Measurements from ENCODE around the gene CCDC200. TPM values are rescaled to one million over a fixed set of nuclear protein-coding genes. Genes with fewer than 3 reads are reported as not detected.
A peak's percentile ranks its signal among the peaks of the same experiment; 100 is the strongest.
"Not testable (repeated sequence)": the region's sequence is repeated elsewhere in the genome, so short reads cannot be mapped to it uniquely, and the experiment has no call there.

The CCDC200 gene
- not detected in 2 replicates for polyA plus RNA-seq (2012; rRNA removed)
- polyA plus RNA-seq (2012; cell fraction: cytosol; rRNA removed), result 0.07 TPM in 1 of 2 replicates, not detected in the other
- 0.14 and 0.15 TPM in 2 replicates for polyA plus RNA-seq (2012; cell fraction: nucleus; rRNA removed)

- H3K9me3 ChIP-seq; H3F3A ChIP-seq (replicated peaks; ENCODE audit: insufficient read depth); H3K4me3 ChIP-seq (ENCODE audit: low read depth in 2 of 2, low read length in 1 of 2); H3K27ac ChIP-seq (ENCODE audit: low read depth in 2 of 2, low read length in 1 of 2); H3K4me2 ChIP-seq; DNase-seq; H3K79me2 ChIP-seq (ENCODE audit: insufficient read depth); H4K20me1 ChIP-seq (ENCODE audit: insufficient read depth); H3K36me3 ChIP-seq (replicated peaks in 1 of 2; ENCODE audit: control insufficient read depth in 1 of 2, insufficient read depth in 2 of 2, low read length in 1 of 2); H3K27me3 ChIP-seq (ENCODE audit: insufficient read depth); H3K4me1 ChIP-seq (ENCODE audit: control insufficient read depth in 1 of 2, insufficient read depth in 2 of 2, low read depth in 1 of 2, low read length in 1 of 2); H2AFZ ChIP-seq (ENCODE audit: low read depth); POLR2A ChIA-PET; H3K9ac ChIP-seq; CTCF ChIA-PET; H3K9me2 ChIP-seq: not testable (repeated sequence)
- no CpG with 5 or more reads among the region's 7 CpGs for WGBS (ENCODE audit: low lambda C conversion rate)
These were observed at the start of gene CCDC200 for GRCh38 chr17:43228020-43228782. Gene CCDC200, minus strand, starts transcription at chr17:43228623. Its CDS starts 69 bp downstream, at chr17:43228554.

- H3K27me3 ChIP-seq (ENCODE audit: insufficient read depth); H3K27ac ChIP-seq (ENCODE audit: low read depth in 2 of 2, low read length in 1 of 2); POLR2A ChIA-PET; CTCF ChIA-PET; H3K4me2 ChIP-seq; H3K9me2 ChIP-seq; H3F3A ChIP-seq (replicated peaks; ENCODE audit: insufficient read depth); H3K9me3 ChIP-seq; H3K36me3 ChIP-seq (replicated peaks in 1 of 2; ENCODE audit: control insufficient read depth in 1 of 2, insufficient read depth in 2 of 2, low read length in 1 of 2); H3K4me1 ChIP-seq (ENCODE audit: control insufficient read depth in 1 of 2, insufficient read depth in 2 of 2, low read depth in 1 of 2, low read length in 1 of 2); H3K79me2 ChIP-seq (ENCODE audit: insufficient read depth); DNase-seq; H2AFZ ChIP-seq (ENCODE audit: low read depth); H4K20me1 ChIP-seq (ENCODE audit: insufficient read depth); H3K4me3 ChIP-seq (ENCODE audit: low read depth in 2 of 2, low read length in 1 of 2); H3K9ac ChIP-seq: not testable (repeated sequence)
- no CpG with 5 or more reads among the region's 30 CpGs for WGBS (ENCODE audit: low lambda C conversion rate)
These were observed 44.5 kb upstream of the CCDC200 start for GRCh38 chr17:43272914-43273313.

- CTCF ChIA-PET; H3K36me3 ChIP-seq (replicated peaks in 1 of 2; ENCODE audit: control insufficient read depth in 1 of 2, insufficient read depth in 2 of 2, low read length in 1 of 2); H3K4me3 ChIP-seq (ENCODE audit: low read depth in 2 of 2, low read length in 1 of 2); DNase-seq; H3K27me3 ChIP-seq (ENCODE audit: insufficient read depth); POLR2A ChIA-PET; H2AFZ ChIP-seq (ENCODE audit: low read depth); H3K79me2 ChIP-seq (ENCODE audit: insufficient read depth); H3K27ac ChIP-seq (ENCODE audit: low read depth in 2 of 2, low read length in 1 of 2); H3K4me1 ChIP-seq (ENCODE audit: control insufficient read depth in 1 of 2, insufficient read depth in 2 of 2, low read depth in 1 of 2, low read length in 1 of 2); H3K9me2 ChIP-seq; H4K20me1 ChIP-seq (ENCODE audit: insufficient read depth); H3K9ac ChIP-seq; H3K9me3 ChIP-seq; H3K4me2 ChIP-seq; H3F3A ChIP-seq (replicated peaks; ENCODE audit: insufficient read depth): not testable (repeated sequence)
- 0 out of 2 replicates have a peak, but pooled peaks have one; percentile 20 for TF ChIP-seq ZBTB33 (IDR thresholded peaks at IDR 0.05; ENCODE audit: borderline replicate concordance, low read depth)
- WGBS (ENCODE audit: low lambda C conversion rate), result 36% methylated on average over 3 of the region's 12 CpGs
These were observed 44.1 kb upstream of the CCDC200 start for GRCh38 chr17:43272483-43272882.

GRCh38 chr17:43270552-43271504 lies 42.4 kb upstream of the CCDC200 start:
- H3K36me3 ChIP-seq (replicated peaks in 1 of 2; ENCODE audit: control insufficient read depth in 1 of 2, insufficient read depth in 2 of 2, low read length in 1 of 2); H3K27me3 ChIP-seq (ENCODE audit: insufficient read depth); DNase-seq; H3F3A ChIP-seq (replicated peaks; ENCODE audit: insufficient read depth); H2AFZ ChIP-seq (ENCODE audit: low read depth); H3K4me2 ChIP-seq; H3K9me2 ChIP-seq; CTCF ChIA-PET; H3K9me3 ChIP-seq; H3K79me2 ChIP-seq (ENCODE audit: insufficient read depth); H3K9ac ChIP-seq; POLR2A ChIA-PET; H3K4me1 ChIP-seq (ENCODE audit: control insufficient read depth in 1 of 2, insufficient read depth in 2 of 2, low read depth in 1 of 2, low read length in 1 of 2); H3K4me3 ChIP-seq (ENCODE audit: low read depth in 2 of 2, low read length in 1 of 2); H4K20me1 ChIP-seq (ENCODE audit: insufficient read depth); H3K27ac ChIP-seq (ENCODE audit: low read depth in 2 of 2, low read length in 1 of 2): not testable (repeated sequence)
- WGBS (ENCODE audit: low lambda C conversion rate), result no CpG with 5 or more reads among the region's 43 CpGs

- H3F3A ChIP-seq (replicated peaks; ENCODE audit: insufficient read depth); CTCF ChIA-PET; H3K4me3 ChIP-seq (ENCODE audit: low read depth in 2 of 2, low read length in 1 of 2); DNase-seq; H4K20me1 ChIP-seq (ENCODE audit: insufficient read depth); H3K9ac ChIP-seq; H3K4me2 ChIP-seq; H2AFZ ChIP-seq (ENCODE audit: low read depth); H3K27me3 ChIP-seq (ENCODE audit: insufficient read depth); H3K36me3 ChIP-seq (replicated peaks in 1 of 2; ENCODE audit: control insufficient read depth in 1 of 2, insufficient read depth in 2 of 2, low read length in 1 of 2); H3K79me2 ChIP-seq (ENCODE audit: insufficient read depth); H3K9me2 ChIP-seq; H3K4me1 ChIP-seq (ENCODE audit: control insufficient read depth in 1 of 2, insufficient read depth in 2 of 2, low read depth in 1 of 2, low read length in 1 of 2); H3K9me3 ChIP-seq; POLR2A ChIA-PET; H3K27ac ChIP-seq (ENCODE audit: low read depth in 2 of 2, low read length in 1 of 2): not testable (repeated sequence)
- 47% methylated on average over 18 of the region's 23 CpGs for WGBS (ENCODE audit: low lambda C conversion rate)
These were observed 18.0 kb upstream of the CCDC200 start for GRCh38 chr17:43246456-43246855.

Data from SK-N-SH (cell line).